ENCODE measurements around the gene SAPCD2.

- TF ChIP-seq ZNF433 (tag by site-specific recombination; IDR thresholded peaks at IDR 0.05; ENCODE audit: low read depth) (no peak), ZBTB7A (tag by site-specific recombination; IDR thresholded peaks at IDR 0.05; ENCODE audit: low read depth) (no peak), CTCF (tag by site-specific recombination; IDR thresholded peaks at IDR 0.05) (no peak), ZNF175 (tag by site-specific recombination; IDR thresholded peaks at IDR 0.05) (no peak), REST (tag by site-specific recombination; IDR thresholded peaks at IDR 0.05) (no peak), ZNF707 (tag by site-specific recombination; IDR thresholded peaks at IDR 0.05) (no peak)
- TF ChIP-seq, protein P1, sequence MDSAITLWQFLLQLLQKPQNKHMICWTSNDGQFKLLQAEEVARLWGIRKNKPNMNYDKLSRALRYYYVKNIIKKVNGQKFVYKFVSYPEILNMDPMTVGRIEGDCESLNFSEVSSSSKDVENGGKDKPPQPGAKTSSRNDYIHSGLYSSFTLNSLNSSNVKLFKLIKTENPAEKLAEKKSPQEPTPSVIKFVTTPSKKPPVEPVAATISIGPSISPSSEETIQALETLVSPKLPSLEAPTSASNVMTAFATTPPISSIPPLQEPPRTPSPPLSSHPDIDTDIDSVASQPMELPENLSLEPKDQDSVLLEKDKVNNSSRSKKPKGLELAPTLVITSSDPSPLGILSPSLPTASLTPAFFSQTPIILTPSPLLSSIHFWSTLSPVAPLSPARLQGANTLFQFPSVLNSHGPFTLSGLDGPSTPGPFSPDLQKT (IDR thresholded peaks at IDR 0.05; ENCODE audit: borderline replicate concordance, low read depth, low read length), result no peak
Observed at GRCh38 chr9:137031904-137032640, 38.3 kb downstream of the SAPCD2 start, which contains the start of gene FUT7.
